A549 (cell line): ENCODE data around the gene SLC15A2. TPM values are rescaled to one million over a fixed set of nuclear protein-coding genes. Genes with fewer than 3 reads are reported as not detected.

ENCODE experiments used
- ATAC-seq, 2 experiments: fragments of 200-7000 bp in 1 of 2; fragments of >200 bp in 1 of 2; cut with Nextera tagmentation in 1 of 2; cut with Tn5 transposase in 1 of 2; 3 replicates each; pipeline versions ENCODE4 v1.8.0 to v1.9.1; 2018 to 2020; ENCODE audit warnings: mild to moderate bottlenecking in 1 of 2, moderate library complexity in 1 of 2
- CTCF ChIA-PET: fragments of 300-600 bp; sonication (Branson Sonifier 250); formaldehyde crosslinking; extraction: SDS; loops from one replicate; lab custom pipeline; 2021; ENCODE audit warnings: antibody characterized with exemption, inconsistent platforms; lab: Yijun Ruan, JAX
- POLR2A ChIA-PET: fragments of 350-600 bp; formaldehyde crosslinking; extraction: SDS; loops from one replicate; lab custom pipeline; 2021; ENCODE audit warnings: antibody characterized with exemption, inconsistent platforms; lab: Yijun Ruan, JAX
- DNase-seq, 2 experiments: peaks; one replicate each; pipeline versions ENCODE4 v3.0.0 to v3.0.0-alpha.2; 2011 to 2016; ENCODE audit warnings: low read depth in 1 of 2, low spot score in 1 of 2
- FAIRE-seq: peaks from 2 replicates; lab custom pipeline; 2011; peaks lifted over from hg19 to GRCh38; lab: Jason Lieb, UNC
- H3K27ac ChIP-seq, 2 experiments: fragments of >200 bp; sonication (Bioruptor Twin); formaldehyde crosslinking; 3 replicates each; pipeline ENCODE4 v1.5.1; 2016 to 2017
- H3K4me1 ChIP-seq: fragments of >200 bp; sonication (Bioruptor Twin); formaldehyde crosslinking; 3 replicates; pipeline ENCODE4 v1.6.1; 2016
- H3K4me2 ChIP-seq: fragments of >200 bp; sonication (Bioruptor Twin); formaldehyde crosslinking; 3 replicates; pipeline ENCODE4 v1.6.1; 2016
- H3K4me3 ChIP-seq: fragments of >200 bp; sonication (Bioruptor Twin); formaldehyde crosslinking; 3 replicates; pipeline ENCODE4 v1.5.1; 2016
- H3K9me3 ChIP-seq: fragments of >200 bp; sonication (Bioruptor Twin); formaldehyde crosslinking; 3 replicates; pipeline ENCODE4 v1.6.1; 2016
- CBX2 ChIP-seq: fragments of 200-600 bp; sonication (generic); IDR thresholded peaks from 2 replicates; pipeline ENCODE4 v1.6.1; 2016; ENCODE audit warnings: low read depth, mild to moderate bottlenecking, borderline replicate concordance
- EHF ChIP-seq: fragments of 250-450 bp; sonication (Bioruptor Pico); IDR thresholded peaks from 2 replicates; pipeline ENCODE4 v1.5.0; 2020; ENCODE audit warnings: mild to moderate bottlenecking
- EP300 ChIP-seq, 2 experiments: fragments of >200 bp; sonication (Bioruptor Twin); formaldehyde crosslinking; IDR thresholded peaks; 2 replicates in 1 of 2; 3 replicates in 1 of 2; pipeline ENCODE4 v1.6.1; 2016 to 2017
- ESRRA ChIP-seq: fragments of 150-350 bp; IDR thresholded peaks from 2 replicates; pipeline ENCODE4 v1.6.1; 2014; ENCODE audit warnings: mild to moderate bottlenecking, low read length, borderline replicate concordance
- FOXS1 ChIP-seq: fragments of 250-450 bp; sonication (Bioruptor Pico); IDR thresholded peaks from 2 replicates; pipeline ENCODE4 v1.5.0; 2020; ENCODE audit warnings: mild to moderate bottlenecking, moderate library complexity
- HEYL ChIP-seq: fragments of 250-450 bp; sonication (Bioruptor Pico); IDR thresholded peaks from 2 replicates; pipeline ENCODE4 v1.8.0; 2021; ENCODE audit warnings: mild to moderate bottlenecking, moderate library complexity
- HOXB13 ChIP-seq: fragments of 250-450 bp; sonication (Bioruptor Pico); IDR thresholded peaks from 2 replicates; pipeline ENCODE4 v1.5.0; 2020; ENCODE audit warnings: low read depth, mild to moderate bottlenecking, moderate library complexity
- HOXB5 ChIP-seq: fragments of 250-450 bp; sonication (Bioruptor Pico); IDR thresholded peaks from 2 replicates; pipeline ENCODE4 v1.5.0; 2020; ENCODE audit warnings: mild to moderate bottlenecking, moderate library complexity
- JUN ChIP-seq, 2 experiments: fragments of >200 bp; sonication (Bioruptor Twin); formaldehyde crosslinking; IDR thresholded peaks; 2 replicates in 1 of 2; 3 replicates in 1 of 2; pipeline ENCODE4 v1.6.1; 2016 to 2017
- JUNB ChIP-seq: fragments of >200 bp; sonication (Bioruptor Twin); formaldehyde crosslinking; IDR thresholded peaks from 2 replicates; pipeline ENCODE4 v1.6.1; 2016
- MAFK ChIP-seq: fragments of 450-650 bp; IDR thresholded peaks from 2 replicates; pipeline ENCODE4 v1.6.1; 2014; ENCODE audit not compliant: partially characterized antibody
- NFE2L2 ChIP-seq: fragments of 150-350 bp; conservative IDR thresholded peaks from 2 replicates; pipeline ENCODE4 v1.6.1; 2014; ENCODE audit warnings: low read length
- NR3C1 ChIP-seq: fragments of >200 bp; sonication (Bioruptor Twin); formaldehyde crosslinking; IDR thresholded peaks from 3 replicates; pipeline ENCODE4 v1.6.1; 2017
- POLR2A ChIP-seq: IDR thresholded peaks from 2 replicates; pipeline ENCODE4 v1.6.1; 2012; ENCODE audit warnings: mild to moderate bottlenecking, low read length
- RCOR1 ChIP-seq: fragments of 150-350 bp; IDR thresholded peaks from 2 replicates; pipeline ENCODE4 v1.6.1; 2014; ENCODE audit warnings: antibody characterized with exemption, low read length, low read depth
- RFX5 ChIP-seq: fragments of 450-650 bp; IDR thresholded peaks from 2 replicates; pipeline ENCODE4 v1.7.1; 2014; ENCODE audit warnings: antibody characterized with exemption, mild to moderate bottlenecking, moderate library complexity
- RNF2 ChIP-seq: fragments of 200-600 bp; sonication (generic); IDR thresholded peaks from 2 replicates; pipeline ENCODE4 v1.6.1; 2016; ENCODE audit warnings: low read depth, mild to moderate bottlenecking, antibody characterized with exemption, moderate library complexity, borderline replicate concordance
- TP53 ChIP-seq: fragments of 250-450 bp; sonication (Bioruptor Pico); IDR thresholded peaks from 2 replicates; pipeline ENCODE4 v1.5.0; 2021; ENCODE audit warnings: mild to moderate bottlenecking, moderate library complexity
- ZC3H11A ChIP-seq: fragments of 450-650 bp; IDR thresholded peaks from 2 replicates; pipeline ENCODE4 v1.6.1; 2014; ENCODE audit warnings: antibody characterized with exemption, mild to moderate bottlenecking
- ZFP36 ChIP-seq: fragments of 450-650 bp; IDR thresholded peaks from 2 replicates; pipeline ENCODE4 v1.6.1; 2014; ENCODE audit warnings: borderline replicate concordance; ENCODE audit not compliant: partially characterized antibody
- WGBS: methylation state at CpG from one replicate; pipeline ENCODE4 v1.1.6; 2017; ENCODE audit errors: missing lambda C conversion rate; 5-methylcytosine and 5-hydroxymethylcytosine counted together
- polyA plus RNA-seq, 4 experiments: library from polyadenylated mRNA; depleted of rRNA in 3 of 4; stranded (reverse); fragments of >200 nt; fragmentation: RNase III in 1 of 4; extraction: RNeasy Plus Mini Kit Qiagen cat#74134 plus additional on column Dnase treatment in 1 of 4; gene quantifications; 2 replicates in 3 of 4; 3 replicates in 1 of 4; pipeline ENCODE4 v1.2.3, GENCODE V29; 2011 to 2017
- TF ChIP-seq, protein P1 (sequence below): fragments of 150-350 bp; IDR thresholded peaks from 2 replicates; pipeline ENCODE4 v1.6.1; 2014; ENCODE audit warnings: low read depth, mild to moderate bottlenecking, low read length
- TF ChIP-seq, protein P2 (sequence below): fragments of 450-650 bp; IDR thresholded peaks from 2 replicates; pipeline ENCODE4 v1.6.1; 2014; ENCODE audit warnings: antibody characterized with exemption

Gene SLC15A2
- polyA plus RNA-seq, 2 of the 4 experiments (the other 2 are of a cell fraction), result 0.18 to 0.63 TPM

DNA sequence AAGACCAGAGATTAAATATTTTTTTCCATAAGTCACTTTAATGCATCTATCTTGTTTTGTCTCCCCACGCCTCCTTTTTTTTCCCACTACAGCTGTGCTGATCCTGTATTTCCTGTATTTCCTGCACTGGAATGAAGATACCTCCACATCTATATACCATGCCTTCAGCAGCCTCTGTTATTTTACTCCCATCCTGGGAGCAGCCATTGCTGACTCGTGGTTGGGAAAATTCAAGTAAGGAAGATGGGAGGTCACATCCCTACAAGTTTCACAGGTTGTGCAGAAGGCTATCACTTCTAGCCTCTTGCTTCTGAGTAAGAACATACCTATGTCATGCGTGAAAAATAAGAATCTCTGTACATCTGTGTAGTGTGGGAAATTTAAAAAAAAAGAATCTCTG lies 3.1 kb downstream of the SLC15A2 start:
- DNase-seq (no peak), ATAC-seq (no peak), FAIRE-seq (no peak)
- Histone ChIP-seq H3K9me3 (no peaks in the 10 kb centered on the region), H3K4me3 (no peak overlapping the region), H3K4me1 (no peaks in the 10 kb centered on the region), H3K27ac (no peak overlapping the region), H3K4me2 (no peak overlapping the region)
- ChIA-PET POLR2A (no interaction called here), CTCF (no interaction called here)
- TF ChIP-seq TP53, result no peak
- TF ChIP-seq EHF (CRISPR knock-in tag), result no peak
- no peak for TF ChIP-seq POLR2A
- no peak for TF ChIP-seq NFE2L2
- no peak for TF ChIP-seq RNF2
- no peak for TF ChIP-seq RCOR1
- no peak for TF ChIP-seq CBX2
- TF ChIP-seq, protein P1, sequence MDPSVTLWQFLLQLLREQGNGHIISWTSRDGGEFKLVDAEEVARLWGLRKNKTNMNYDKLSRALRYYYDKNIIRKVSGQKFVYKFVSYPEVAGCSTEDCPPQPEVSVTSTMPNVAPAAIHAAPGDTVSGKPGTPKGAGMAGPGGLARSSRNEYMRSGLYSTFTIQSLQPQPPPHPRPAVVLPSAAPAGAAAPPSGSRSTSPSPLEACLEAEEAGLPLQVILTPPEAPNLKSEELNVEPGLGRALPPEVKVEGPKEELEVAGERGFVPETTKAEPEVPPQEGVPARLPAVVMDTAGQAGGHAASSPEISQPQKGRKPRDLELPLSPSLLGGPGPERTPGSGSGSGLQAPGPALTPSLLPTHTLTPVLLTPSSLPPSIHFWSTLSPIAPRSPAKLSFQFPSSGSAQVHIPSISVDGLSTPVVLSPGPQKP, result no peak
- no peak for TF ChIP-seq NR3C1
- TF ChIP-seq, protein P2, sequence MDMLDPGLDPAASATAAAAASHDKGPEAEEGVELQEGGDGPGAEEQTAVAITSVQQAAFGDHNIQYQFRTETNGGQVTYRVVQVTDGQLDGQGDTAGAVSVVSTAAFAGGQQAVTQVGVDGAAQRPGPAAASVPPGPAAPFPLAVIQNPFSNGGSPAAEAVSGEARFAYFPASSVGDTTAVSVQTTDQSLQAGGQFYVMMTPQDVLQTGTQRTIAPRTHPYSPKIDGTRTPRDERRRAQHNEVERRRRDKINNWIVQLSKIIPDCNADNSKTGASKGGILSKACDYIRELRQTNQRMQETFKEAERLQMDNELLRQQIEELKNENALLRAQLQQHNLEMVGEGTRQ, result no peak
- TF ChIP-seq HOXB13 (CRISPR knock-in tag), result no peak
- no peak for TF ChIP-seq EP300 (IDR thresholded peaks at IDR 0.05)
- no peak for TF ChIP-seq HEYL (CRISPR knock-in tag)
- TF ChIP-seq MAFK, result no peak
- TF ChIP-seq ZC3H11A, result no peak
- no peak for TF ChIP-seq JUNB
- no peak for TF ChIP-seq RFX5
- WGBS, result 55% methylated on average over 3 of the region's 3 CpGs

DNA sequence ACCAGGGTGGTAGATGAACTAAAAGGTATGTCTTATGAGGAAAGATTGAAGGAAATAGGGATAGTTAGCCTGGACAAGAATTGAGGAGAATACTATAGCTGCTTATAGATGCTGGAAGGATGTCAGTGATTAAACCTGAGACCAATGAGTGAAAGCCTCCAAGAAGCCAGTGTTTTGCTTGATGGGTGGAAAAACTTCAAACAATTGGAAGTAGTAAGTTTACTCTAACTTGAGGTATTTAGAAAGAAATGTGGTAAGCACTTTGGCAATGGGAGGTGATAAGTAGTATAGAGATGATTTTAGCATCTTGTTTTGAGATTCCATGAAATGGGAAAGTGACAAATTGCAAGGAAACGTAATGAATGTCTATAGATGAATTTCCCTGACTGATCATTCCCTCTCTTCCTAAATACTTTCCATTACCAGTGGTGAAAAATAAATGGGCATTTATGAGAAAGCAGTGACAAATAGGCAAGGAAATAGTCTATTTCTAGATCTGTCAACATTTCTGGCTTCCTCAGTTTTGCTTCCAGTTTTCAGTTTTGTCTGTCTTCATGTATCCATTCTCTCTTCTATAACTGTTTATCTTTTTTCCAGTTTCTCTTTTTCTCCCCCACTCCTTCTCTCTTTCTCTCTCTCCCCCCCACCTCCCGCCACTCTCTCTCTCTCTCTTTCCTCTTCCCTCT lies 19.2 kb downstream of the SLC15A2 start:
- ChIA-PET CTCF (no interaction called here), POLR2A (no interaction called here)
- DNase-seq (no peak), FAIRE-seq (no peak), ATAC-seq (no peak)
- Histone ChIP-seq H3K4me3 (no peak overlapping the region), H3K9me3 (no peaks in the 10 kb centered on the region), H3K4me2 (no peak overlapping the region), H3K4me1 (no peaks in the 10 kb centered on the region), H3K27ac (no peak overlapping the region)
- TF ChIP-seq JUN (IDR thresholded peaks at IDR 0.05) (no peak), FOXS1 (CRISPR knock-in tag) (no peak), ESRRA (no peak), ZFP36 (no peak), EP300 (IDR thresholded peaks at IDR 0.05) (no peak), NR3C1 (no peak), HOXB5 (CRISPR knock-in tag) (no peak)
- TF ChIP-seq, protein P1, result no peak
- WGBS, result 43% methylated on average over 2 of the region's 2 CpGs
